Hematopoietic multipotent progenitor cell treated with erythropoietin and hydrocortisone succinate and interleukin-3 and kit ligand, for 6 days (in vitro differentiated cells): Measurements from ENCODE around the gene CDA.

Experiments
- DNase-seq: peaks from one replicate; pipeline ENCODE4 v3.0.0-alpha.2; 2015

Gene CDA

GRCh38 chr1:20618550-20618949 is 29.7 kb downstream of the CDA start:
- DNase-seq: no peak

GRCh38 chr1:20619999-20620398 is 31.1 kb downstream of the CDA start:
- no peak for DNase-seq

- DNase-seq: no peak
Measured at GRCh38 chr1:20621012-20621411, 32.1 kb downstream of the CDA start.

- no peak for DNase-seq
Measured at GRCh38 chr1:20624709-20625108, 35.8 kb downstream of the CDA start.

GRCh38 chr1:20625176-20626097 is 36.5 kb downstream of the CDA start:
- no peak for DNase-seq

GRCh38 chr1:20626098-20626427 is 37.2 kb downstream of the CDA start:
- DNase-seq: no peak

- DNase-seq: no peak
Measured at GRCh38 chr1:20626524-20626923, 37.6 kb downstream of the CDA start.

- no peak for DNase-seq
Measured at GRCh38 chr1:20630729-20631128, 41.8 kb downstream of the CDA start.

GRCh38 chr1:20632386-20632785 is 43.5 kb downstream of the CDA start:
- no peak for DNase-seq

- peak; percentile 83 for DNase-seq
Measured at GRCh38 chr1:20633190-20634064, 44.5 kb downstream of the CDA start, which contains the start of gene PINK1. Gene PINK1 (plus strand): TSS chr1:20633458. CDS start chr1:20633549, 91 bp downstream.

- peak; percentile 41 for DNase-seq
Measured at GRCh38 chr1:20634065-20634593, 45.2 kb downstream of the CDA start.

- peak; percentile 80 for DNase-seq
Measured at GRCh38 chr1:20634594-20635084, 45.7 kb downstream of the CDA start.

GRCh38 chr1:20636785-20637347 is 48.0 kb downstream of the CDA start:
- DNase-seq: no peak

GRCh38 chr1:20640183-20640597 is 51.3 kb downstream of the CDA start:
- DNase-seq: peak; percentile 83

- DNase-seq: no peak
Measured at GRCh38 chr1:20641975-20642374, 53.1 kb downstream of the CDA start.

- no peak for DNase-seq
Measured at GRCh38 chr1:20643080-20643479, 54.2 kb downstream of the CDA start.

- DNase-seq: no peak
Measured at GRCh38 chr1:20644416-20644815, 55.5 kb downstream of the CDA start.

GRCh38 chr1:20645414-20645813 is 56.5 kb downstream of the CDA start:
- DNase-seq: no peak

- no peak for DNase-seq
Measured at GRCh38 chr1:20648438-20648837, 59.5 kb downstream of the CDA start.

- DNase-seq: no peak
Measured at GRCh38 chr1:20648946-20649345, 60.0 kb downstream of the CDA start.

GRCh38 chr1:20652300-20652699 is 63.4 kb downstream of the CDA start:
- no peak for DNase-seq

- DNase-seq: no peak
Measured at GRCh38 chr1:20654104-20654690, 65.3 kb downstream of the CDA start.

GRCh38 chr1:20657024-20657423 is 68.1 kb downstream of the CDA start:
- DNase-seq: no peak
